CD4-positive, alpha-beta T cell (primary cell): ENCODE data around the gene AAK1. TPM values are rescaled to one million over a fixed set of nuclear protein-coding genes. Genes with fewer than 3 reads are reported as not detected.
A peak's percentile ranks its signal among the peaks of the same experiment; 100 is the strongest.

Experiments
- ATAC-seq: fragments of 200-7000 bp; cut with Tn5 transposase; one replicate; pipeline ENCODE4 v1.10.0; 2022; ENCODE audit warnings: mild to moderate bottlenecking; ENCODE audit not compliant: poor library complexity
- CTCF ChIA-PET: fragments of 350-600 bp; sonication (Branson Sonifier 250); formaldehyde crosslinking; loops from one replicate; lab custom pipeline; 2021; ENCODE audit warnings: antibody characterized with exemption, inconsistent platforms; lab: Charles Lee
- POLR2A ChIA-PET: fragments of 350-600 bp; sonication (Branson Sonifier 250); formaldehyde crosslinking; loops from one replicate; lab custom pipeline; 2021; ENCODE audit warnings: antibody characterized with exemption, inconsistent platforms; lab: Charles Lee
- DNase-seq, 14 experiments: peaks; one replicate each; pipeline ENCODE4 v3.0.0-alpha.2; 2013 to 2020; ENCODE audit warnings: mixed read lengths in 2 of 14
- H3K27ac ChIP-seq, 2 donors: one replicate each; pipeline versions ENCODE4 v1.5.1 to v1.7.0; 2013; ENCODE audit warnings: low read length in 2 of 2, low read depth in 1 of 2, mild to moderate bottlenecking in 1 of 2
- H3K27me3 ChIP-seq, 2 experiments: 1 replicate in 1 of 2; 2 replicates in 1 of 2; pipeline versions ENCODE4 v1.6.1 to v1.7.0; 2013; ENCODE audit warnings: low read length in 2 of 2, control low read depth in 1 of 2, mild to moderate bottlenecking in 1 of 2, moderate library complexity in 1 of 2; ENCODE audit not compliant: insufficient read depth in 2 of 2, control insufficient read depth in 1 of 2
- H3K36me3 ChIP-seq: one replicate; pipeline ENCODE4 v1.6.1; 2013; ENCODE audit warnings: low read length, control low read depth; ENCODE audit not compliant: insufficient read depth
- H3K4me1 ChIP-seq: one replicate; pipeline ENCODE4 v1.6.1; 2013; ENCODE audit warnings: low read length, control low read depth; ENCODE audit not compliant: insufficient read depth
- H3K4me3 ChIP-seq: one replicate; pipeline ENCODE4 v1.5.1; 2013; ENCODE audit warnings: mild to moderate bottlenecking, low read length, moderate library complexity
- H3K9me3 ChIP-seq, 2 experiments: 1 replicate in 1 of 2; 2 replicates in 1 of 2; pipeline versions ENCODE4 v1.6.1 to v1.7.0; 2013; ENCODE audit warnings: low read length in 2 of 2, mild to moderate bottlenecking in 2 of 2, control low read depth in 1 of 2, moderate library complexity in 1 of 2; ENCODE audit not compliant: control insufficient read depth in 1 of 2, insufficient read depth in 1 of 2
- H3K27ac Mint-ChIP-seq: one replicate; pipeline ENCODE4 v1.8.0; 2020; ENCODE audit warnings: mixed read lengths
- H3K27me3 Mint-ChIP-seq: one replicate; pipeline ENCODE4 v1.8.0; 2021; ENCODE audit warnings: mixed read lengths
- H3K36me3 Mint-ChIP-seq: one replicate; pipeline ENCODE4 v1.8.0; 2021; ENCODE audit warnings: low read depth, mixed read lengths
- H3K4me1 Mint-ChIP-seq: one replicate; pipeline ENCODE4 v1.8.0; 2021; ENCODE audit warnings: low read depth, mixed read lengths
- H3K4me3 Mint-ChIP-seq: one replicate; pipeline ENCODE4 v1.8.0; 2020; ENCODE audit warnings: mild to moderate bottlenecking, mixed read lengths
- H3K9me3 Mint-ChIP-seq: one replicate; pipeline ENCODE4 v1.8.0; 2020; ENCODE audit warnings: mixed read lengths
- CTCF ChIP-seq: fragments of 200-600 bp; IDR thresholded peaks from one replicate; pipeline ENCODE4 v1.8.0; 2022; ENCODE audit warnings: antibody characterized with exemption, mild to moderate bottlenecking
- intact Hi-C, 2 experiments: fragments of 100-400 bp; cut with DNase I in 1 of 2; cut with micrococcal nuclease in 1 of 2; formaldehyde crosslinking; loops; one replicate each; pipeline versions ENCODE4 v1.15.1 to v1.9.0; 2023 to 2025; cut with DNase I, micrococcal nuclease
- total RNA-seq, 174 experiments: library from RNA in 2 of 174; stranded (reverse) in 2 of 174; gene quantifications; one replicate each; pipeline ENCODE4 v1.2.3 and lab custom pipeline; 2021 to 2026

AAK1 gene
- total RNA-seq, 2 experiments from 2014 or later = 201 to 208 TPM

GRCh38 chr2:69538249-69538648 is 105.3 kb downstream of the AAK1 start:
- peak overlapping the region; percentile 73 for H3K27ac Mint-ChIP-seq
- DNase-seq (no peak), ATAC-seq (no peak)
- ChIA-PET CTCF (interaction anchor here (0.6 kb wide), 1 partner anchor 41 kb away, joined by 4 read pairs; no protein-coding TSS in a partner anchor), POLR2A (no interaction called here)
- H3K9me3 Mint-ChIP-seq = peaks cover 5% of the 10 kb centered on the region
- Histone ChIP-seq H3K36me3 (peaks cover 98% of the 10 kb centered on the region), H3K4me1 (peaks cover 15% of the 10 kb centered on the region), H3K4me3 (no peak overlapping the region), H3K27me3 (no peaks in the 10 kb centered on the region), H3K27ac (no peak overlapping the region), H3K9me3 (peaks cover 0 to 10% of the 10 kb centered on the region in 2 experiments)
- no peak for TF ChIP-seq CTCF
- H3K36me3 Mint-ChIP-seq = peaks cover 100% of the 10 kb centered on the region
- H3K4me1 Mint-ChIP-seq = peaks cover 54% of the 10 kb centered on the region
- intact Hi-C loops = no loop called here
- no peaks in the 10 kb centered on the region for H3K27me3 Mint-ChIP-seq
- no peak overlapping the region for H3K4me3 Mint-ChIP-seq

GRCh38 chr2:69535817-69536241 is 107.7 kb downstream of the AAK1 start:
- ATAC-seq = no peak

GRCh38 chr2:69531186-69531585 is 112.4 kb downstream of the AAK1 start:
- ChIA-PET POLR2A (no interaction called here), CTCF (no interaction called here)
- H3K9me3 ChIP-seq = peaks cover 0 to 10% of the 10 kb centered on the region in 2 experiments
- no peak overlapping the region for H3K4me3 Mint-ChIP-seq
- no peak overlapping the region for H3K27ac ChIP-seq
- ATAC-seq (no peak), DNase-seq (no peak)
- no peak overlapping the region for H3K4me3 ChIP-seq
- intact Hi-C loops = no loop called here
- peaks cover 5% of the 10 kb centered on the region for H3K9me3 Mint-ChIP-seq
- no peaks in the 10 kb centered on the region for H3K27me3 Mint-ChIP-seq
- peaks cover 100% of the 10 kb centered on the region for H3K36me3 Mint-ChIP-seq
- H3K27ac Mint-ChIP-seq = peak overlapping the region; percentile 62
- peaks cover 24% of the 10 kb centered on the region for H3K4me1 Mint-ChIP-seq
- H3K36me3 ChIP-seq = peaks cover 96% of the 10 kb centered on the region
- H3K4me1 ChIP-seq = peaks cover 4% of the 10 kb centered on the region
- H3K27me3 ChIP-seq = no peaks in the 10 kb centered on the region
- TF ChIP-seq CTCF = no peak

More at GRCh38 chr2:69535817-69536241, 107.7 kb downstream of the AAK1 start:
- ChIA-PET POLR2A (no interaction called here), CTCF (no interaction called here)
- no peak for TF ChIP-seq CTCF
- H3K4me1 ChIP-seq = peaks cover 15% of the 10 kb centered on the region
- peaks cover 99% of the 10 kb centered on the region for H3K36me3 ChIP-seq
- Mint-ChIP-seq H3K27ac (peak overlapping the region; percentile 73), H3K36me3 (peaks cover 100% of the 10 kb centered on the region), H3K4me3 (no peak overlapping the region), H3K27me3 (no peaks in the 10 kb centered on the region), H3K9me3 (peaks cover 5% of the 10 kb centered on the region), H3K4me1 (peaks cover 56% of the 10 kb centered on the region)
- H3K27me3 ChIP-seq = no peaks in the 10 kb centered on the region
- H3K27ac ChIP-seq = no peak overlapping the region
- DNase-seq = no peak
- H3K9me3 ChIP-seq = peaks cover 0 to 10% of the 10 kb centered on the region in 2 experiments
- no peak overlapping the region for H3K4me3 ChIP-seq
- intact Hi-C loops = no loop called here
